Amygdala (tissue), 56 donors: Measurements from ENCODE around the gene PITPNM1.
"Not testable (repeated sequence)": the region's sequence is repeated elsewhere in the genome, so short reads cannot be mapped to it uniquely, and the experiment has no call there.

Experiments
- DNase-seq, 56 donors: peaks; one replicate each; lab custom pipeline; 2025; lab: John Stamatoyannopoulos, UW

Gene PITPNM1

DNA sequence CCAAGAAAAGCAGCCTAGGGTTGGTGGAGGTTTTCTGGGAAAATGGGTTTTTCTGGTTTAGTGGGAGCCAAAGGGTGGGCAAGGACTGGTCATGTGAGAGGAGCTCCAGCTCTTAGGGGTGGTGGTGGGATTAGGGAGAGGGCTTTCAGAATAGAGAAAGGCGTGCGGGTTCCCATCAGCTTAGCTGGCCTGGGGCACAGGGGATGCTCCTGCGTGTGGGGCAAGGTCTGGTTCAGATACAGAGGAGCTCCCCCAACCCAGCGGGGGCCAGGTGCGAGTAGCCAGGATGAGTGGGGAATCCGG is 36.8 kb downstream of the PITPNM1 start:
- DNase-seq = no peak

DNA sequence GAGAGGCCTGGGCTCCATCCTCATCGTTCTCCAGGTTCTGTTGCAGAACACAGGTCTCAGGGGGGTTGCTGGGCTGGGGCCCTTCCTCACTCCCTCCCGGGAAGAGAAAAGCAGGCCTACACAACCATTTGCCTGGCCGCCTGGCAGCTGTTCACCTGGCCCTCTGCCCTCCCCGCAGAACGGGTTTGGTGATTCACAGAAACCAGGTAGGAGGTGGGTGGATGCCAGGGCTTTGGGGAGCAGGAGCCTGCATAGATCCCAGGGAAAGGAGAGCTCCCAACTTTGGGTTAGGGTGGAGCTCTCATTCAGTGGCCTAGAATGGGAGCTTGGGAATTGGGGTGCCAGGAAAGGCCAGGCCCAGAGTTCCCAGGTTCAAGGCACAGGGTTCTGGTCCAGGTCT is 37.1 kb downstream of the PITPNM1 start:
- peak in 2 of 56 donors; percentile 21 to 28 for DNase-seq

DNA sequence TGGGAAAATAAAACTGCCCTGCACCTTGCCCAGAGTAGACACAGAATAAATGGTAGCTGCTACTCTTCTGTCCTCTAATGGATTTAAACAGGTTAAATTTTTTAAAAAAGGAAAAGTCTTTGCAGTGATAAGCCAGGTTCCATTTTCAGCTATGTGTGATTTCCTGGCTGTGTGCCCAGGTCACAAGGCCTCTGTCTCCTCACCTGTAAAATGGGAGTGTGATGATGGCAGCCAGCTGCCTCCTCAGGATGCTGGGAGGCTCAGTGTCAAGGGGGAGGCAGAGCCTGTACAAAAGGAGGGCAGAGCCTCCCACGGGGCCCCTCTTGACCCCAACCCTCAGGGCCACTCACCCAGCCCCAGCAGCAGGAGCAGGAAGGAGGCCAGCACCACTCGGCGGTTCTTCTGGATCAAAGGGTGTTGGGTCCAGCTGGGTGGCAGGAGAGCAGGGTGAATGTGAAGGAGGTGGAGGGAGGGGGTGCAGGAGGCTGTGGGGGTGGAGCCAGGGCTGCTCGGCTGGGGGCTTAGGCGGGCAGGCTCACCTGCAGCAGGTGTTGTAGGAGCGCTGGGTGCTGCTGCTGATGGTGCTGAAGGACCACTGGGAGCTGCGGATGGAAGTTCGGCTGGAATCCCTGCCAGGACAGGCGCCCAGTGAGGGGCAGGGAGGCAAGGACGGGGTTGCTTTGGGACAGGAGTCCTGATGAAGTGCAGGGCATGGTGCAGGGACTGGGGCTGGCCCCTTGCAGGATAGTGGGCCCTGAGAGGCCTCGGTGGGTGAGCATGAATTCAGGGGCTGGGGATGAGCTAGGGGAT is 38.0 kb downstream of the PITPNM1 start:
- no peak for DNase-seq

DNA sequence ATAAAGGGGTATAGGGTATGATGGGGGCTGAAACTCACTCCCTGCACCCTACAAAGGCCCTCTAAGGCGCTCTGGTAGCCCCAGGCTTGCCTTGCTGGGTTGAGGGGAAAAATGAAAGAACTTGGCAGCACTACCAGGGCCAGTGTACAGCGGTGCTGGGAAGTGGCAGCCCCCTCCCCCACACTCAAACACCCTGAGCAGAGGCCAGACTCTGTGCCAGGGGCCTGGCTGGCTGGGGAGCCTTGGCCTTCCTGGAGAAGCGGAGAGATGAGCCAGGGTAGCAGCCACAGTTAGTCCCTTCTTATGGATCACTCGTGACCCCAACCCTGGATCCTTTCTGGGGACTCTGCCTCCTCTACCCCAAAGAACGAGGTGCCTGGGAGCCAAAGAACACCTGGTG is 38.8 kb downstream of the PITPNM1 start:
- DNase-seq = peak in 10 of 56 donors; percentile 16 to 37 (median 30)

DNA sequence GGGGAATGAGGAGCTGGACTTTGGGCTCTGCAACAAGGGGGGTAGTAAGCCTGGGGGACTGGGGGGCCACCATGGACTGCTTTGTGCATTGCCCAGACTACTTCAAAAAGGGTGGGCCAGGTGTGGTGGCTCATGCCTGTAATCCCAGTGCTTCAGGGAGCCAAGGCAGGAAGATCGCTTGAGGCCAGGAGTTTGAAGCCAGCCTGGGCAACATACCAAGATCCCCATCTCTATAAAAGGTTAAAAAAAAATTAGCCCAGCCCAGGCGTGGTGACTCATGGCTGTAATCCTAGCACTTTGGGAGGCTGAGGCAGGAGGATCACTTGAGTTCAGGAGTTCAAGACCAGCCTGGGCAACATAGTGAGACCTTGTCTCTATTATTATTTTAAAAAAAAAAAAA is 39.6 kb downstream of the PITPNM1 start:
- not testable (repeated sequence) for DNase-seq

DNA sequence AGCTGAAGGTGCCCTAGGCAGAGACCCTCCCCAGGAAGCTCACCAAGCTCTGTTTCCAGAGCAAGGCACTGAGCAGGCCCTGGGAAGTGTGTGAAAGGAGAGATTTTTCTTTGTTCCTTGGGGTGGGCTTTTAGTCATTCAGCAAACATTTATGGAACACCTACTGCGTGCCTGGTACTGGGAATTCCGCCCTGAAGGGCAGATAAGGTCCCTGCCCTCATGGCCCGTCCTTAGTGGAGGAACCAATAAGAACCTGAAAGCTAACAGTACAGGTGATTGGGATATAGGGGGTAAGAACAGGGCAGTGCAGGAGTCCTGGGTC is 40.0 kb downstream of the PITPNM1 start:
- no peak for DNase-seq

DNA sequence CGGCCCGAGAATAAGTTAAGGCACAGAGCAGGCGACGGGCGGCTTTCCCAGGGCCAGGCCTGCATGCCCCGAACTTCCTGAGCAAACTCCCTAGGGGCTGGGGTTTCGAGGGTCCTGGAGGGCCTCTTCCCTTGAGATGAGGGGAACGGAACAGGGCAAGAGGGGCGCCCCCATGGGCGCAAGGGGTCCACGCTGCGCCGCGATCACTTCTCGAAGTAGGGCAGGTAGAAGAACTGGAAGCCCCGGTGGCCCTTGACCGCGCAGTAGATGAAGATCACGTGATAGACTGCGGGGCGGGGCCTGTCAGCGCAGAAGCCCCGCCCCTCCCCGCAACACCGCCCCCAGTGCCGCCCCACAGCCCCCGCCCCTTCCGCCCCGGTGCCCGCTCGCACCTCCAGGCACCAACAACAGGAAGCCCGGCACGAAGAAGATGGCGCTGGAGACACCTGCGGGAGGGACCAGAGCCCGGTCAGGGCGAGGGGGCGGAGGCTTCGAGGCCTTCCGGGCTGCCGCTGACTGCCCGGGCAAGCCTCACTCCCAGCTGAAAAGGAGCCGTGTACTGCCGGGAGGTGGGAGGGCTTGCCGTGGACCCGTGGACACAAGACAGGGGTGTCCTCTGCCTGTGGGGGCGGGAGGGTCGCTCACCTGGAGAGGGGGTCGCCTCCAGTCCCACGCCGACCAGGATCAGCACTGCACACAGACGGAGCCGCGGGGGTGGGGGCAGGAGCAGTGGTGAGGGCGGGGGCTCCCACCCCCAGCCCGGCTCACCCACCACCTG is 40.6 kb downstream of the PITPNM1 start:
- peak in 51 of 56 donors; percentile 11 to 89 (median 60) for DNase-seq

DNA sequence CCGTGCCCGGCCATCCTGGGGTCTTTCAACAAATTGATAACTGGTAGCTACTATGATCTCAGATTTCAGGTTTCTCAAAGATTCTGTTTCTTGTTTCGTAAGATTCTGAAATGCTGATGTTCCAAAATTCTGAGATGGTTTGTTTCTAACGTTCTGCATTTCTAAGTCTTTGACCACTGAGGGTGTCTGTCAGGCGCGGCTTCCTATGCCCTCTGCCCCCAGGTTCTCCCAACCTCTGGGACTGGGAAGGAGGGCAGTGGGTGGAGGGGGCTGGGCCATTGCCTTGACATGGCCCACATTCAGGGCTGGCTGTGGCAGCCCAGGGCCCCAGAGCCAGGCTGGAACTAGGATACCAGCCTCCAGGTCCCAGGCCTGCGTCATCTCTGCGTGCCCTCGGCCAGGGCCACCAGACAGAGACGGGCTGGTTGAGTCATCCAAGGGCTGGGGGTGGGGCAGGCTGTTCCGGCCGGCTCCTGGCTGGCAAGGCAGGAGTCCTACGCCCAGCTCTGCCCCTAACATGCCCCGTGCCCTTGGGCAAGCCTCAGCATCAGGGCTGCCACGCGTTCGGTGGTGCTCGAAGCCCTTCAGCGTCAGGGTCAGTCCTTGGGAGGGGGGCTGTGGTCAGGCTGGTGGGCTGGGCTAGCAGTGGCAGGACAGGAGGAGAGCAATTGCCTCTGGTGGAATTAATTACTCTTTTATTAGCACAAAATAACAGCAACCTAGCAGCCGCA is 41.3 kb downstream of the PITPNM1 start:
- peak in 14 of 56 donors; percentile 18 to 55 (median 34) for DNase-seq

DNA sequence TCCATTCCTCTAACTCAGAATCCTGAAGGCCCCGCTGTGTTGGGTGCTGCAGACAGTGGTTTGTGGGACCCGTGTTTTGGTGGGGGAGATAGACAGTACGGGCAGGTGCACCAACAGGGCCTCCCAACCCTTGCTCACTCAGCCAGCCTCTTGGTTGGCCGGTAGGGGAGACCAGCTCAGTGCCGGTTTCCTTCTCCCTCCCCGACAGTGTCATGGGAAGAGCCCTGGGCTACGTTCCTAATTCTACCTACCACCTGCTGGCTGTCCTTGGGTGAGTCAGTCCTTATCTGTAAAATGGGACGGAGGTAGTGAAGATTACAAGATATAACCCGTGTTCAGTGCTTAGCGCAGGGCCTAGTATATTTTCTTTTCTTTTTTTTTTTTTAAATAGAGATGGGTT is 42.0 kb downstream of the PITPNM1 start:
- no peak for DNase-seq

DNA sequence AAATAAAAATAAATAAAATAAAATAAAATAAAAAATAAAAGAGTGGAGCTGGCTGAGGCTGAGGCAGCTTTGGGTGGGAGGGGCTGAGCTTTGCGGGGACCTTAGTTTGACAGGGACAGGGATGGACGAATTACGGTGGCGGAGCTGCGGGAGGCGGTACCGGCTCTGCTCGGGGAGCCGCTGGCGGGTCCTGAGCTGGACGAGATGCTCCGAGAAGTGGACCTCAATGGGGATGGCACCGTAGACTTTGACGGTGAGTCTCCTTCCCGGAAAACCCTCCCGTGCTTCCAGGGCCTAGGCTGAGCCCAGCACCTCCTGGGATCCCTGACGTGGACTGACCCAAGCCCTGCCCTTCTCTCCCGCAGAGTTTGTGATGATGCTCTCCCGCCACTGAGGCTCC is 46.9 kb downstream of the PITPNM1 start:
- DNase-seq = no peak

DNA sequence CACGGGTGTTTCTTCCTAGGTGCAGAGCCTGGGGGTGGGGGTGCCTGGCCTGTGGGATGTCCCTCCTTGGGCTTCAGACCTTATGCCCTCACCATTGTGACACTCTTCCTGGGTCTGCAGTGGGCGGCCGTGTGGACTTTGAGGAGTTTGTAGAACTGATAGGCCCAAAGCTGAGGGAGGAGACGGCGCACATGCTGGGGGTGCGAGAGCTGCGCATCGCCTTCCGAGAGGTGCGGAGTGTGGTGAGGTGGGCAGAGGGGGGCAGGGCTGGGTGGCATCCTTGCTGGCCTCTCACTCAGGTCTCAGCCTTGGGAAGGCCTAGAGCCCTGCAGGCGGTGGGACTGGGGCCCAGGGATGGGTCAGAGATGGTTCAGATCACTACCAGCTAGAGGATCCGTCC is 47.7 kb downstream of the PITPNM1 start:
- no peak for DNase-seq

DNA sequence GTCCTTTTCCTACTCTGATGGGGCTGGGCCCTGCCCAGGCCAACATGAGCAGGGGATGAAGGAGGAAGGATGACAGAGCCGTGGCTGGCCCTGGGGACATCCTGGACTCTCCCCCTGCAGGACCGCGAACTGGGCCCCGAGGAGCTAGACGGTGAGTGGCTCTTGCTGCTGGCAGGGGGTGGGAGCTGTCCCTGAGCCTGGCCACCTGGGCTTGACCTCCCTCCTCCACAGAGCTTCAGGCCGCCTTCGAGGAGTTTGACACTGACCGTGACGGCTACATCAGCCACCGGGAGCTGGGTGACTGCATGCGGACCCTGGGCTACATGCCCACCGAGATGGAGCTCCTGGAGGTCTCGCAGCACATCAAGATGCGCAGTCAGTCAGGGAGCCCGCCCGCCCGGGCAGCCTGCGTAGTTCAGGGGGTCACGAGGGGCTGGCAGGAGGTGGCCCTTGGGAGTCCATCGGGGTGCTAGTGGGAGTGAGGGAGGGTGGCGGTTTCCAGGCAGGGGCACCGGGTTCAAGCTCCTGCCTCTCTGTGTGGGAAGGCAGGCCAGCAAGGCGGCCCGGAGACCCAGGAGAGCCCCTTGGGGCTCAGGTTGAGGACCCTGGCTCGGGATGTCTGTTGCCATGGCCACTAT is 49.0 kb downstream of the PITPNM1 start:
- DNase-seq = no peak

DNA sequence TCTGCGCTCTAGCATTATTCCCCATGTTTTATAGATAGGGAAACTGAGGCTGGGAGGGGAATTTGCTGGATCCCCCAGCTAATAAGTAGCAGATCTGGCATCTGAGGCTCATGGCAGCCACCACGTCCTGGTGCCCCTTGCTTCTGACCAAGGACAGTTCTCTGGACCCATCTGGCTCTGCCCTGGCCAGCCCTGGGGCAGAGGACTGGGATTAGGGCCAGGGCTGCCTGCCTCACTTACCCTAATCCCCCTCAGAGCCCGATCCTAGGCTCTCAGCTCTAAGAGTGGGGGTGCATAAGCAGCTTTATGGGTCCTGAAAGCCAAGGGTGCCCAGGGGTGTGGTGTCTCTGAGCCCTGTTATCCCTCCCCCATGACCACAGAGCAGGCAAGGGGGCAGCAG is 50.1 kb downstream of the PITPNM1 start, which contains the start of gene CABP4:
Gene CABP4 (plus strand): TSS at position 301 of the 400 bp plus-strand sequence. CDS start 70 bp downstream, at position 371.
- no peak for DNase-seq

DNA sequence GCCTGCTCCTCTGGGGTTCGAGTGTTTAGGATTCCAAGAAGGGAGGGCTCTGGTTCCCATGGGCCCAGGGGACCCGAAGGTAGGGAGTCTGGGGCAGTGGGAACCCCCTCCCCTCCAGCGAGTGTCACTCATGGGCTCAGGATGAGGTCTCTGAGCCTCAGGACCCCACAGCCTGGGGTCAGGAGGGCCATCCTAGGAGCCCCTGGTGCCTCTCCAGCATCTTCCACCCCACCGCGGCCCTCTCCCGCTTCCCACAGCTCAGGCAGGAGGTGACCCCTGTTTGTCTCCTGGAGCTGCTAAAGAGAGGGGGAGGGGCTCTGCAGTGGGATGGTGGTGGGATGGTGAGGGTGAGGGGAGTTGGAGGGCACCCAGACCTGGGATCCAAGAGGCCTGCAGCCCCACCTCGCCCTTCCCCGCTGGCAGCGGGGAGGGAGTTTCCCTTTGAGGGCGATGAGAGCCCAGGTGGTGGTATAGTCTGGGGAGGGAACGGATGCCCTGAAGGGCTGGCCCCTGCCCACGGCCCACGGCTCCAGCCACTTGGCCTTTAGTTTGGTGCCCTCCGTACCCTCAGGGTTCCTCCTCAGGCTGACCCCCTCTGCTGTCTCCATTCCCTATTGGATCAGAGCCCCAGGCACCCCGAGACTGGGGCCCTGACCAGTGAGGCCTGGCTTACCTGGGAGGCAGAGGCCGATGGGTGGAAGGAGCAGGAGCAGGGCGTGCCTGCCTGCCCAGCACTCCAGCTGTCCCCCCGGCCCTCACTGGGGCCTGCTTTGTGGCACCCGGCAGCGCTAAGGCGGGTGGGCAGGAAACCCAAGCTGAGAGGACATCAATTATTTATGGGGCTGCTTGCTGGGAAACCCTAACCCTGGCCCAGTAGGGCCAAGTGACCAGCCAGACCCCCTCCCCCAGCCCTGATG is 51.1 kb downstream of the PITPNM1 start:
- no peak for DNase-seq

DNA sequence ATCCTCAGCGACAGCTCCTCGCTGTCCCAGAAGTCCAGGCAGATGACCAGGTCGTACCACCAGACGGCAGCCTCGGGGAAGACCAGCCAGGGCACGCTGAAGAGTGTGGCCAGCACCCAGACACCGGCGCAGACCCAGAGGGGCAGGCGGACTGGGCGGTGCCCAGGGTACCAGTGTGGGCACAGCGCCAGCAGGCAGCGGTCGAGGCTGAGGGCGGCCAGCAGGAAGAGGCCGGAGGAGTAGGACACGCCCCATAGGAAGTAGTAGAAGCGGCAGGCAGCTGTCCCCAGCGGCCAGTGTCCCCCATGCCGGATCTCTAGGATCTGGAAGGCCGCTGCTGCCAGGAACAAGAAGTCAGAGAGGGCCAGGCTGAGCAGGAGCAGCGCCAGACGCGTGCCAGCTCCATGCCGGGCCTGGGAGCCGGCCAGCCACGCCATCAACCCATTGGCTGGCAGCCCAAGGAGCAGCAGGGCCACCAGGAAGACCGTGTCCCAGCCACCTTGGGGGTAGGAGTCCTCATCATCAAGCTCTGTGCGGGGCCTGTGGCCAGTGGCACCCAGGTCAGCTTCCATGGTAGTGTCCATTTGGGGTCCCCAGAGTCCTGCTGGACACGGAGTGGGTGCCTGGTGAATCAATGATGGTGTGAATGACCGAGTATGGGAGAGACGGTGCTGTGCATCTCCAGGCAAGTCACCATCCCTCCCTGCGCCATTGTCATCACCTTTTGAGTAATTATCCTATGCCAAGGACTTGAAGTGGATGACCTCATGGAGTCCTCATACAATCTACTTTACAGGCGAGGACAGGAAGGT is 52.8 kb downstream of the PITPNM1 start, which contains the start of gene GPR152:
Gene GPR152 (minus strand): TSS at position 589 of the 812 bp plus-strand sequence. CDS start 5 bp downstream, at position 584.
- peak in 7 of 56 donors; percentile 16 to 73 (median 31) for DNase-seq

DNA sequence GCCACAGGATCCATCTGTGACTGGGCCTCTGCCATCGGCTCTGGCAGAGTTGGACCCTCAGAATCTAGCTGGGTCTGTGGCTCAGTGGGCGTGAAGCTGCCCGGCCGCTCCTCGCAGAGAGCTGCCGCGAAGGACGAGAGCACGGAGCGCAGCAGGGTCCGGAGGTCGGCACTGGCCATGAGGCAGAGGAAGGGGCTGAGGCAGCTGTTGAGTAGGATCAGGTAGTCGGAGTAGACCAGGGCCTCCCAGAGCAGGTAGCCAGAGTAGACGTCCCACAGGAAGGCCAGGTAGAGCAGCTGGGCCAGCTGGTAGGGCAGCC is 53.5 kb downstream of the PITPNM1 start:
- DNase-seq = no peak

DNA sequence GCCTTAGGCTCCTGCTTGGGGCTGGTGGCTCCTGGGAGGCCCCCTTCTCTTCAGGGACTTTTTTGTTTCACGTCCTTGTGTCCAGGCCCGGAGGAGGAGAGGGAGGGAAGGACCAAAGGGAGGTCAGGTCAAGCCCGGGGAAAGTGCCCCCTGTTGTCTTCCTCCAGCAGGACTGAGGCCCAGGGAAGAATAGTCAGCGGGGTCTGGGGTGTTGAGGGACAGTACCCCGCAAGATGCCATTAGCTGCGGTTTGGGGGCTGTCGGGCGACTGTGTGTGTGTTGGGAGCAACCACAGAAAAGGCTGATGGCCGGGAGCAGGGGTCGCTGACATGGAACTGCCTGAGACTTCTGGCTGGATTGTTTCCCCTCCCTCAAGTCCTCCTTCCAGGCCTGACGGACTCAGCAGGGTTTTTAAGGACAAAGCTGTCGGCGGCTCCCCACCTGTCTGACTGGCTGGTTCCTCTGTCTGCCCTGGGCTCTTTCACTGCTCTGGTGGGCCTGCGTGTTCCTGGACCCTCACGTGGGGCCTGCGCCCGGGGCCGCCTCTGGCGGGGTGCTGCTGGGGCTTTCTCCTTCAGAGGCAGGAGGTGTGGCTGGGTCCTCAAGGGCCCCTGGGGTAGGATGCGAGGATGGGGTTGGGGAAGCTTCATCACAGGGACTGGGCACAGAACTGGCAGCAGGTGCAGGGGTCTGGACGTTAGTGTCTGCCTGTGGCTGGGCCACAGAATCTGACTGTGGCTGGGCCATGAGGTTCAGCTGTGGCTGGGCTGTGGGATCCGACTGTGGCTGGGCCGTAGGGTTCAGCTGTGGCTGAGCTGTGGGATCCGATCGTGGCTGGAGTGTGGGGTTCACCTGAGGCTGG is 54.1 kb downstream of the PITPNM1 start:
- no peak for DNase-seq
